Measurements from ENCODE around the gene USH2A. TPM values are rescaled to one million over a fixed set of nuclear protein-coding genes. Genes with fewer than 3 reads are reported as not detected.

Gene USH2A
- polyA plus RNA-seq, 1 donor from 2014 or later: 0.17 TPM

DNA sequence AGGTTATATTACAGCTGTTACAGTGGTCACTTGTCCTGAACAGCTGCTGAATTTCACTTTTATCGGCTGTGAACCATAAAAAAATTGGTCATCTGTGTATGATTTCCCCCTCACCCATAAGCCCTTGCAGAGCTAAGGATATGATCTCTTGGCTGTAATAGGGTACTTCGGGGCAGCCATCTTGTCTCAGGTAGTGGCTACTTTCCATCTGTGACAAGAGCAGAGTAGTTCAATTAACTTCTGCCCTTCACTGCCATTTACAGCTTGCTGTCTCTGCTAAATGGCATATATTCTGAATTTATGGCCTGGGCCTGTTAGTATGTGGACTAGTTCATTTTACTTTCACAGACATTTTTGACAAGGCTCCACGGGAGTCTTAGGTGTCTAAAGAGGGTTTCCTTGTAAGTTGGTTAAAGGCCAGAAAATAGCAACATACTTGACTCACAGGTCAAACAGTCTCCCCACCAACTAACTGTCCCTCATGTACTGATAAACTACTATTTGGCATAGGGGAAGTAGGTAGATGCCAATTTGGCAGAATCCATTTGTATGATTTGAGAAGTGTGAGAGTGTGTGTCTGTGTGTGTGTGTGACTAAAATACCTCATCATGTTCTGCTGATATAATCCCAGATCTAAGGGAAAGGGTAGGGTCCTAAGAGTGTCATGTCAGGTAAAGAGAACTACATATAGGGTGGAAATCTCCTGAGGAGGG lies 704.5 kb downstream of the USH2A start:
- Histone ChIP-seq H3K36me3 (ENCODE audit: insufficient read depth, low read length) (no peaks in the 10 kb centered on the region), H3K27ac (ENCODE audit: low read length) (no peak overlapping the region), H2AFZ (ENCODE audit: low read depth, low read length) (no peak overlapping the region), H3K27me3 (ENCODE audit: insufficient read depth, low read depth, low read length) (no peaks in the 10 kb centered on the region), H3F3A (ENCODE audit: insufficient read depth, low read length, poor library complexity, severe bottlenecking) (no peaks in the 10 kb centered on the region), H3K9me3 (ENCODE audit: low read length) (no peaks in the 10 kb centered on the region), H4K20me1 (ENCODE audit: insufficient read depth) (no peaks in the 10 kb centered on the region), H3K4me3 (ENCODE audit: low read length) (no peak overlapping the region), H3K9me2 (ENCODE audit: insufficient read depth, low read length) (no peaks in the 10 kb centered on the region), H3K4me2 (ENCODE audit: low read length) (no peak overlapping the region), H3K79me2 (replicated peaks; ENCODE audit: insufficient read depth, low read length) (no peaks in the 10 kb centered on the region), H3K9ac (ENCODE audit: low read length) (no peak overlapping the region)
- no peak for TF ChIP-seq POLR2AphosphoS5 (IDR thresholded peaks at IDR 0.05)
- TF ChIP-seq EZH2 (IDR thresholded peaks at IDR 0.05; ENCODE audit: borderline replicate concordance, insufficient read depth, low read length, poor library complexity, severe bottlenecking): no peak
- no peak for TF ChIP-seq EP300 (conservative IDR thresholded peaks at IDR 0.05; ENCODE audit: poor library complexity, severe bottlenecking)
- no peak for TF ChIP-seq MXI1 (conservative IDR thresholded peaks at IDR 0.05; ENCODE audit: poor library complexity, severe bottlenecking)
- TF ChIP-seq TAF1 (IDR thresholded peaks at IDR 0.05; ENCODE audit: low read depth): no peak
- TF ChIP-seq CTCF (IDR thresholded peaks at IDR 0.05; ENCODE audit: poor library complexity, severe bottlenecking): no peak
- no peak for TF ChIP-seq REST (IDR thresholded peaks at IDR 0.05; ENCODE audit: borderline replicate concordance)
- TF ChIP-seq SMC3 (conservative IDR thresholded peaks at IDR 0.05; ENCODE audit: poor library complexity): no peak
- no peak for TF ChIP-seq RAD21 (conservative IDR thresholded peaks at IDR 0.05)

DNA sequence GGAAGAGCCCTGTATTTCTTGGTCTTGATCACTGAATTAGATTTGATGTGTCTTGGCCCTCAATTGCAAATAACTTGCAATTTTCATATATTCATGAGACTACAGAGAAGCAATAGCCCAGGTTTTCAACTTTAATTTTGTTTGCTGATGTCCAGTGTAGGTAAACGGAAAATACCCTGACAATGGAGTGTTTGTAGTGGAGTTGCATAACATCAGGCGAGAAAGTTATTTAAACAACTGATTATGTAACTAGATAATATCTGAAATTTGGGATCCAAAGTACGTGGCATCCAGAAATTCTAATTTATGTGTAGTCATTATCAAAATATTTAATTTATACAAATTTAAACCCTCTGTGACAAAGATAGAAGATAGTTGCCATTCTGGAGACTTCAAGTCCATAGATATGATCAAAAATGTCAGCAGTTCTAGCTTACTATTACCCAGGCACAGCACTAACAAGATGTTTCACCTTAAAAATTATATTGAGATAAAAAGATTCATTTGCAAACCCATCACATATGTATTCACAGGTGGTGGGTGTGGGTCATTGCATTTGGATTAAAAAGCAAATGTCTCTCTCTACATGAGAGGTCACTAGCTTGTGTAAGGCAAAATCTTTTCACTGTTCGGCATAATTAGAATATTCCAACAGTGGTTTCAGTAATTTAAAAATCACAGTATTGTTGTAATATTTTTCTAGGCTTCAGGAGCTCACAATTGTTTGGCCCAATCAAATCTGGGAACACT lies 705.4 kb downstream of the USH2A start:
- Histone ChIP-seq H2AFZ (ENCODE audit: low read depth, low read length) (no peak overlapping the region), H3K9ac (ENCODE audit: low read length) (no peak overlapping the region), H3K27ac (ENCODE audit: low read length) (no peak overlapping the region), H3K9me3 (ENCODE audit: low read length) (no peaks in the 10 kb centered on the region), H3K36me3 (ENCODE audit: insufficient read depth, low read length) (no peaks in the 10 kb centered on the region), H3K4me2 (ENCODE audit: low read length) (no peak overlapping the region), H3K27me3 (ENCODE audit: insufficient read depth, low read depth, low read length) (no peaks in the 10 kb centered on the region), H4K20me1 (ENCODE audit: insufficient read depth) (no peaks in the 10 kb centered on the region), H3K9me2 (ENCODE audit: insufficient read depth, low read length) (no peaks in the 10 kb centered on the region), H3K4me3 (ENCODE audit: low read length) (no peak overlapping the region), H3F3A (ENCODE audit: insufficient read depth, low read length, poor library complexity, severe bottlenecking) (no peaks in the 10 kb centered on the region), H3K79me2 (replicated peaks; ENCODE audit: insufficient read depth, low read length) (no peaks in the 10 kb centered on the region)
- TF ChIP-seq MXI1 (conservative IDR thresholded peaks at IDR 0.05; ENCODE audit: poor library complexity, severe bottlenecking) (no peak), CTCF (IDR thresholded peaks at IDR 0.05; ENCODE audit: poor library complexity, severe bottlenecking) (no peak), RAD21 (conservative IDR thresholded peaks at IDR 0.05) (no peak), REST (IDR thresholded peaks at IDR 0.05; ENCODE audit: borderline replicate concordance) (no peak), EZH2 (IDR thresholded peaks at IDR 0.05; ENCODE audit: borderline replicate concordance, insufficient read depth, low read length, poor library complexity, severe bottlenecking) (no peak), POLR2AphosphoS5 (IDR thresholded peaks at IDR 0.05) (no peak), EP300 (conservative IDR thresholded peaks at IDR 0.05; ENCODE audit: poor library complexity, severe bottlenecking) (no peak), TAF1 (IDR thresholded peaks at IDR 0.05; ENCODE audit: low read depth) (no peak), SMC3 (conservative IDR thresholded peaks at IDR 0.05; ENCODE audit: poor library complexity) (no peak)
